Inflammatory macrophage (primary cell): ENCODE results near the gene VKORC1L1.
A peak's percentile ranks its signal among the peaks of the same experiment; 100 is the strongest.
"Not testable (repeated sequence)": the region's sequence is repeated elsewhere in the genome, so short reads cannot be mapped to it uniquely, and the experiment has no call there.

Experiments
- DNase-seq, 2 donors: peaks; one replicate each; pipeline ENCODE4 v3.0.0-alpha.2; 2020 to 2022

Gene VKORC1L1

GRCh38 chr7:65979583-65980477 lies 107.0 kb downstream of the VKORC1L1 start:
- DNase-seq = no peak

GRCh38 chr7:65980478-65981250 lies 107.8 kb downstream of the VKORC1L1 start:
- peak; percentile 98 to 99 for DNase-seq

- DNase-seq = peak; percentile 91 to 95
These were observed 109.3 kb downstream of the VKORC1L1 start, which contains the start of gene GUSB for GRCh38 chr7:65981965-65982792. Gene GUSB, minus strand, starts transcription at chr7:65982213. Its CDS starts 30 bp downstream, at chr7:65982183.

DNA sequence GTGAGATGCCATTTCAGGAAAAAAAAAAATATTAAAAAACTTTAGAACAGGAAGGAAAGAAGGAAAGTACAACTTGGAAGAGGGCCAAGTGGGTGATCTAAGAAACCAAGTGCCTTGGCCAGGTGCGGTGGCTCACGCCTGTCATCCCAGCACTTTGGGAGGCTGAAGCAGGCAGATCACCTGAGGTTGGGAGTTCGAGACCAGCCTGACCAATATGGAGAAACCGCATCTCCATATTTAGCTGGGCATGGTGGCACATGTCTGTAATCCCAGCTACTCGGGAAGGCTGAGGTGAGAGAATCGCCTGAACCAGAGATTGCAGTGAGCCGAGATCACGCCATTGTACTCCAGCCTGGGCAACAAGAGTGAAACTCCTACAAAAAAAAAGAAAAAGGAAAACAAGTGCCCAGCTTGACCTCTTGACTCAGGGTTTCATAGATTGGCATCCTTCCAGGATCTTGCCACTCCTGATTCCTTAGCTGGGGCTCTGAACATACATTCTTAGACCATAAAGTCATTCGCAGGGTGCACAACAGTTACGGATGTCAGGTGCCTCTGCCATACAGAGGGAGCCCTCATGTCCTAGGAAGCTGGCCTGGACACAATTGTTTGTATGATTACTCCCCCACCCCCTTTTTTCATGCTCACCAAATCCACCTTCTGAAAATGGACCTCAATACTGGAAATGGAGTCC lies 111.2 kb downstream of the VKORC1L1 start:
- DNase-seq = no peak

DNA sequence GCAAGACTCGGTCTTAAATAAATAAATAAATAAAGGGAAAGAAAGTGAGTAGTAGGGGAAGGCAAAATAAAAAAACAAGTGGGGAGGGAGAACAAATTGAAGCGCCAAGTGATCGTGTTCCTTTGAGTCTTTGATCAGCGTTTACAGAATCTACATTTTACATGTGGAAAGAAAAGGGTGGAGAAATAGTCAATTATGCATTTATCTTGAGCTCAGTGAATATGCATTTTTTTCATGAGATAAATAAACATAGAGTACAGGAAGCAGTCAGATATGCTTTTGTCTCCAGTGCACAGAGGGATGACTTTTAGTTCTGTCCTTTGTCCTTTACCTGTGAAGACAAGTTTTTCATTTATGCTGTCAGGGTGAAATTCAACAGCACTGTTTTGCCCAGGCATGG lies 115.2 kb downstream of the VKORC1L1 start:
- DNase-seq = no peak

- not testable (repeated sequence) for DNase-seq
These were observed 115.6 kb downstream of the VKORC1L1 start for GRCh38 chr7:65988503-65988902.

- DNase-seq = no peak
These were observed 116.8 kb downstream of the VKORC1L1 start for GRCh38 chr7:65989694-65990080.

DNA sequence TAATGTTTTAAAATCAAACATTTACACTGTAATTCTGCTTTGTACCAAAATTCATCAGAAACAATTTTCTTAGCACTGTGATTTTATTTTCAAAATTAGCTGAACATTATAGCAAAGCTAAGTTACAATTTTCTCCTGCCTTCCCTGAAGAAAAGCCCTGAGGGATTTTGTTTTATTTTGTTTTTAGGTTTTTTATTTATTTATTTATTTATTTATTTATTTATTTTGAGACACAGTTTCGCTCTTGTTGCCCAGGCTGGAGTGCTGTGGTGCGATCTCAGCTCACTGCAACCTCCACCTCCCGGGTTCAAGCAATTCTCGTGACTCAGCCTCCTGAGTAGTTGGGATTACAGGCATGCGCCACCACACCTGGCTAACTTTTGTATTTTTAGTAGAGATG lies 119.0 kb downstream of the VKORC1L1 start:
- DNase-seq = not testable (repeated sequence)

DNA sequence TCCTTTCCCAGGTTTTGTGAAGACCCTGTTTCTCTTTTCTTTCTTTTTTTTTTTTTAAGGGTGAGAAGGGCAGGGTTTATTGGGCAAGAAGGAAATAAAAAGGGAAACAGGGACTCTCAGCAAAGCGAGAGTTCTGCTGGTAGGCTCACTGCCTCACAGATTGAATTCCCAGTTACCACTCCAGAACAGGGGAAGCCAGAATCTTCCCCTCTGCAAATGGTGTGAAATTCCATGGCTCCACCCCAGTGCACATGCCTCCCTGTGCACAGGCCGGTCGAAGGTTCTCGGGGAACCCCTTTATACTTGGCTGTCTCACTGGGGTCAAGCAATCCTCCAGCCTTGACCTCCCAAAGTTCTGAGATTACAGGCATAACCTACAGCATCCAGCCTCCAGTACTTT lies 119.7 kb downstream of the VKORC1L1 start:
- no peak for DNase-seq

GRCh38 chr7:65994984-65995383 lies 122.1 kb downstream of the VKORC1L1 start:
- DNase-seq = not testable (repeated sequence)

DNA sequence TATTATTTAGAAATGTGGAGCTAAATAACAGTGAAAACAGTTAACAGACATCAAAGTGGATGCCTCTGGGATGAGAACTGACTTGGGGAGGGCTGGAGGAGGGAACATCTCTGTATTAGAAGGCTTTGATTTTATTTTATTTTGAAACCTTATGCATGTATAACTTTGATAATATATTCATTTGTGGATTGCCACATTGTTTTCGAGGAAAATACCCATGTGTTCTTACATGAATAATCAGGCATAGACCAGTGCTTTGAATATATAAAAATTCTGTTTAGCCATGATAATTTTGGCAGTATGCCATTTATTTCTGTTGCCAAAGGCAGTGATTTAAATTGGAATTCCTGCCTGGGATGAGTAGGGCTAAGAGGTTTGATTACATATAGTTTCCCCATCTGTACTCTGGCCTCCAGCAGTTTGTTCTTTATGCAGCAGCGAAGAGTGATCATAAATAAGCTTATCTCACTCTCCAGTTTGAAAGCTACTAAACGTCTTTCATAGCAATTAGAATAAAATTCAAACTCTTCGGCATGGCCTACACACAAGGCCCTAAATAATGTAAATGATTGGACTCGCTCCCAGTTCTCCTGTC lies 128.0 kb downstream of the VKORC1L1 start:
- not testable (repeated sequence) for DNase-seq

- DNase-seq = not testable (repeated sequence)
These were observed 132.3 kb downstream of the VKORC1L1 start for GRCh38 chr7:66005115-66005671.

- no peak for DNase-seq
These were observed 134.4 kb downstream of the VKORC1L1 start for GRCh38 chr7:66007232-66007631.
